ENCODE measurements around the gene MAS1L.

DNA sequence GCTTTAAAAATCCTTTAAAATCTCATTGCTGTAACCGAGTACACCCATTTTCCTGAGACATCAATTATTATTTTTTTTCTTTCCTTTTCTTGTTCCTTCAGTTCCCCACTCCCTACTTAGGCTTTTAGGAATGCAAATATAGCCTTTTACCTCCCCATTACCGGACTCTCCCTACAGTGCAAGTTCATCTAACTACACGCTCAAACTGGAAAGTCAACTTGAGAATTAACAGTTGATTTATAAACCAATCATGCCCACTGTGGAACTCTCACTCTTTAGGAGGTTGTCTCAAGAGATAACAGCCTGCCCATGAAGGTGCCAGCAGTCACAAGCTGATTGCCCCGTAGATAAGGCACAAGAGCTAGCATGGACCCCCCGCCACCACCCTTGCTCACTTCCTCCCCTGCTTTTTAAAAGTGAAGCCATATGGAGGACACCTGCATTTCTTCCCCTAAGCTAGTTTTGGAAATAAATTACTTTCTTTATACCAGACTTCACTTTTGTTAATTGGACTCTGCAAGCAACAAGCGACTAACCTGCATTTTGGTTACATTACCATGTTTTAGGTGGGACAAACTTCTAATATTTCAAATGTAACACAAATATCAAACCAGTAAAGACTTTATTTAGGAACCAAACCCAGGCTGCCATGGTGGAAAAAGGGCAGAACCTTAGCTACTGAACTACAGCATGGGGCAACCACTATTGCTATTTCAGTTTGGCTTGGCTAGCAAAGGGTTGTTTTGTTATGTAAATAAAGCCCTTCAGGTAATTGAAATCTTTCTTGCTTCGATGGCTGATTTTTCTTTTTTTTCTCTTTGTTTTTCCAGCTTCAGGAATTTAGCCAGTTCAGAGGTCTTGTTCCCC is 36.9 kb upstream of the MAS1L start:
- TF ChIP-seq PPARA (CRISPR knock-in tag; IDR thresholded peaks at IDR 0.05; ENCODE audit: borderline replicate concordance), result no peak
- TF ChIP-seq TOX (CRISPR knock-in tag; IDR thresholded peaks at IDR 0.05; ENCODE audit: borderline replicate concordance), result no peak
- no peak for TF ChIP-seq ARNTL (CRISPR knock-in tag; IDR thresholded peaks at IDR 0.05; ENCODE audit: borderline replicate concordance, low read depth)
- TF ChIP-seq TCF4 (CRISPR knock-in tag; IDR thresholded peaks at IDR 0.05; ENCODE audit: borderline replicate concordance), result no peak
- TF ChIP-seq ZNF8 (CRISPR knock-in tag; IDR thresholded peaks at IDR 0.05), result no peak

Data from SK-N-SH treated with all-trans-retinoic acid at 6 μM for 48 hours (cell line).